ENCODE data around the gene VASP.

DNA sequence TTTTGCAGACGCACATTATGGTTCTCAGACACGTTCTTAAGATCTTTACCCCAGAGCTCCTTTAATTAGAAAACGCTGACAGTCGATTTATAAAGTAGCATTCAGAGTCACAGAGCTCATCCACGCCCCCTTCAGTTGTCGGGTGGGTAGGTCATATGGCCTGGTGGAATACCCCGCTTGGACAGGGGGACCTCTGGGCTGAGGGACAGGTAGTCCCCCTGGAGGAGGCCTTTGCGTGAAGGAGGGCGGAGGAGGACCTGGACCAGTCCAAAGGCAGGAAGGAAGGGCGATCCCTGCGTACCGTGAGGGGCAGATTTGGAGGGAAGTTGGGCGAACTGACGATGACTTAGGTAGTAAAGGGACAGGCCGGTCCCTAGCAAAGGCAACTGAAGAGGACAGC lies 20.5 kb downstream of the VASP start:
- TF ChIP-seq, protein P1, sequence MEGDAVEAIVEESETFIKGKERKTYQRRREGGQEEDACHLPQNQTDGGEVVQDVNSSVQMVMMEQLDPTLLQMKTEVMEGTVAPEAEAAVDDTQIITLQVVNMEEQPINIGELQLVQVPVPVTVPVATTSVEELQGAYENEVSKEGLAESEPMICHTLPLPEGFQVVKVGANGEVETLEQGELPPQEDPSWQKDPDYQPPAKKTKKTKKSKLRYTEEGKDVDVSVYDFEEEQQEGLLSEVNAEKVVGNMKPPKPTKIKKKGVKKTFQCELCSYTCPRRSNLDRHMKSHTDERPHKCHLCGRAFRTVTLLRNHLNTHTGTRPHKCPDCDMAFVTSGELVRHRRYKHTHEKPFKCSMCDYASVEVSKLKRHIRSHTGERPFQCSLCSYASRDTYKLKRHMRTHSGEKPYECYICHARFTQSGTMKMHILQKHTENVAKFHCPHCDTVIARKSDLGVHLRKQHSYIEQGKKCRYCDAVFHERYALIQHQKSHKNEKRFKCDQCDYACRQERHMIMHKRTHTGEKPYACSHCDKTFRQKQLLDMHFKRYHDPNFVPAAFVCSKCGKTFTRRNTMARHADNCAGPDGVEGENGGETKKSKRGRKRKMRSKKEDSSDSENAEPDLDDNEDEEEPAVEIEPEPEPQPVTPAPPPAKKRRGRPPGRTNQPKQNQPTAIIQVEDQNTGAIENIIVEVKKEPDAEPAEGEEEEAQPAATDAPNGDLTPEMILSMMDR (IDR thresholded peaks at IDR 0.05) = no peak
- no peak for TF ChIP-seq POLR2A (IDR thresholded peaks at IDR 0.05)
